Colon (tissue), 2 donors: ENCODE data around the gene ARRB1.

Experiments
- FAIRE-seq: peaks from 2 replicates; lab custom pipeline; 2012; peaks lifted over from hg19 to GRCh38; lab: Jason Lieb, UNC
- donor health status: control.
- donor health status: control.

ARRB1 gene

DNA sequence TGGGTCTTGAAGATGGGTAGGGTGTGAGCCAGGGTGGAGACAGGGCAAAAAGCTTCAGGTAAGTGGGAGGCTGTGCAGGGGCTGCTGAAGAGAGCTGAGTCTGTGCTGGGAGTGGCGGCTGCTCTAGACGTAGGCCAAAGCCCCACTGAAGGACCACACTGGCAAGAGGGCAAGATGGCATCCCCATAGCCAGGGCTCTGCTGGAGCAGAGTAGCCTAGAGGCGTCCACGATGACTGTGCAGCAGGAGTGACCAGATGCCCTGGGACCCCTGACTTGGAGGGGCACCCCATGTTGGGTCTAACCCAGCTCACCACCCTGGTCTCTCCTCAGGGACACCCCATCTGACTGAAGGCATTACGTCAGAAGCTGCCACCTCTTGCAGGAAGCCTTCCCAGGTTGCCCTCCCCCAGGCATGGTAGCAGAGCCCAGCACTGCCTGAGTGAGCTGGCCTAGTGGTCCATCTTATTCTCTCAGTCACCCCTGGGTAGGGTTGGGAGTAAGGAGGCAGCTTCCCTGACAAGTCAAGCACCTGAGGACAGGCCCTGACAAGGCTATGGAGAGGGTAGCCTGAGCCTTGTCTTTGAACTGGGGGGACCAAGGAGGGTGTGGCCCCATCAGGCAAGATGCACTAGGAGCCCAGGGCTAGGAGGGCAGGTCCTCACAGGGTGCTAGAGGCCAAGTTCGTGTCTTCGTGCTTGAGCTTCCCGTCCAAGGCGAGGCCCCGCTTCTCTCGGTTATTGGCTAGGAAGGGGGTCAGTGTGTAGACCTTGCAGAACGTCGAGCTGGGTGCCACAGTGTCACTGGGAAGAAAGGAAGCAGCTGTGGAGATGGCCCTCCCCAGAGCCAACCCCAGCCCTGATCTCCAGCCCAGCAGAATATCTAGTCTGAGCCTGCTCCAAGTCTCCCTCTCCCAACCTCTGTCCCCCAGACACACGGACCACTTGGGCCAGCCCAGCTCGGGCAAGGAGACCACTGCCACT is 77.8 kb downstream of the ARRB1 start:
- no peak for FAIRE-seq

DNA sequence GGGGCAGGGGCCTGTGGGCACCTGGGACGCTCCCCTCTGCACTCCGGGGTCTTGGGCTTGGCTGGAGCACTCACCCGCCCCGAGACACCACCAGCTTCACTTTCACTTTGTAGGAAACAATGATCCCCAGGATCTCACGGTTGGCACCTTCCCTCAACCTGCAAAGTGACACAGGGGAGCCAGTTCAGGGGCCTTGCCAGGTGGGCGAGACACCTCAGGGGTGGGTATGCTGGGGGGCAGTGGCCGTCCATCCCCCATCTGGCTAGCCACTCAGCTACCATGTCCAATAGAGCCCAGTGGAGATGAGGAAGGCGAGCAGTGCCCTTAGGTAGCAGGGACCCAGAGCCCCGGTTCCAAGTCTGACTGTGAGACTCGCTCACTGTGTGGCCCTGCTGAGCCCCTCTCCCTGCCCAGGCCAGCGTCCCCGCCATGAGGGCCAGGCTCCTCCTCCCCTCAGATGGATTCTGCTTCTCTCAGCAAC is 78.6 kb downstream of the ARRB1 start:
- FAIRE-seq = no peak

GRCh38 chr11:75272391-75272790 is 79.1 kb downstream of the ARRB1 start:
- no peak for FAIRE-seq

DNA sequence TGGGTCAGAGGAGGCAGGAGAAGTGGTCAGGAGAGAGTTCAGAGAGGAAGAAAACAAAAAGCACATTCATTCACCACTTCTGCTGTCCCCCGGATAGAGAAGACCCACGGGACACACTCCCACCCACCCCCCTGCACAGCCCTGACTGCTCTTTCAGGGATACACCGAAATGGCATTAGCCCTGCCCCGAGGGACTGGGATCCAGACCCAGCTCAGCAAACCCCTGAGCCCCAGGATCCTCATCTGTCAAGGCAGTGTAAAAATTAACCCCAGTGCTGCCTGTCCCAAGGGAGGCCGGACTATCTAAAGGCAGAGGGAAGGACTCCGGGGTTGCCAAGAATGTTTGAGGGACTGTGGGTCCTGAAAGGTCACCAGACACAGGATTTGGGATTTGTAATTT is 79.7 kb downstream of the ARRB1 start:
- FAIRE-seq = no peak

DNA sequence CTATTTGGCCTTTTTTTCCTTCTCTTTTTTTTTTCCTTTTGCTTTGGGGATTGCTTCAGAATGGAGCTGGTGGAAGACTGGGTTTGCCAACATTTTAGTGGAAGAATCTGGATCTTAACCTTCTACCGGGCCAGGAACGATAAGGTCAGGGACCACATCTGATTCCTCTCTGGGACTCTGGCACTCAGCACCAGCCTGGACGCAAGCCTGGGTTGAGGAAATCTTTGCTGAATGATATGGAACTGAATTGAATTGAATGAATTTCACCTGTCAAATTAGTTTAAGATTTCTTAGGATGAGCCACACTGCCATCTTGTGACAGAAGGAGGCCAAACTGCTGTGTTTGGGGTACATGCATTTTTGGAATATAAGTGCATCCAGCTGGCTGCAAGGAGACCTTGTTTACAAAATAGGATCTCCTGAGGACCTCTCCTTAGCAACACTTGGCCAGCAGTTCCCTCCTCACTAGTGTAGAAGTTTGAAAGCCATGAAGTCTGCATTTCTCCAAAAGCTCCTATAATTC is 80.5 kb downstream of the ARRB1 start:
- FAIRE-seq = no peak

DNA sequence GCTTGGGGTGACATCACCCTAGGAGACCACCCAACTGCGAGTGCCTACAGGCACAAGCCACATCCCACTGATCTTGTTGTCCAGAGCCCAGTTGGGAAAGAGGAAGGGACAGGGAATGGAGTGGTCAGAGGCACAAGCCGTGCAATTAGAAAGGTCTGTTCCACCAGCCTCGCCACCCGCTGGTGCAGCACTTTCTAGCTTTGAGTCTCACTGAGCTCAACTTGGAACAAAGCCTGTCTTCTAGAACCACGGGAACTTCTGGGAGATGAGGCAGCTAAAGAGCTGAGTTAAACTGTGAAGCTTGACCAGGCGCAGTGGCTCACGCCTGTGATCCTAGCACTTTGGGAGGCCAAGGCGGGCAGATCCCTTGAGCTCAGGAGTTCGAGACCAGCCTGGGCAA is 81.6 kb downstream of the ARRB1 start:
- no peak for FAIRE-seq

- no peak for FAIRE-seq
These were observed 82.1 kb downstream of the ARRB1 start for GRCh38 chr11:75269367-75269660.

DNA sequence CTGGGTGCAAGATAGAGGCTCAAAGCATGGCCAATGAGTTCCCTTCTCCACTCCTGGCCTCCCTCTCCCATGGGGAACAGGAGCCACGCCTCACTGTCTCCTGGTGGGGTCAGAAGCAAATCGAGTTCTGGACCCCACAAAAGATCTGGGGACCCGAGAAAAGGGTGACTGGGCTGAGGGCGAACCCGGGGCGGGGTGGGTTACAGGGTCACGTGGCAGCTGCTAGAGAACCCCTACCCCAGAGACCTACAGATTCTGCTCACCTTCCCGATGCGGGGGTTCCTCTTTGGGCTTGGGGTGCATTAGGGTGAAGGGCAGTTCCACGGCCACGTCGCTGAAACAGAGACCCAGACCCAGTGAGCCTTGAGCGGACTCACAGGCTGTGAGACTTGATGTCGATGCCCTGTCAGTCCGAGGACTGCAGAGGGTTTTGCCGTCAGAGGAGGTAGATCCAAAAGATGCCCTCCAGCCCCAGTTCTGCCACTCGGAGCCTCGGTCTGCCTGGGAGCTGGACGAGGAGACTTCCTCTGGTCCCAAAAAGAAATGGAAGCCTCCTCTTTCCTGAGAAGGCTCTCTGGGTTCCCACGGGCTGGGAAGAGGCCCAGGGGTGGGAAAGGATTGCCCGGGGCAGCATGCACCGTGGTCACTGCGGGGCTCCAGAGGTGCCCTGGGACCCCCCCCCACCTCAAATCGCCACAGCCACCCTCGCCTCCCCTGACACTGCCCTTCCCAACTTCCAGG is 82.7 kb downstream of the ARRB1 start:
- no peak for FAIRE-seq

GRCh38 chr11:75267171-75267970 is 84.1 kb downstream of the ARRB1 start:
- no peak for FAIRE-seq

DNA sequence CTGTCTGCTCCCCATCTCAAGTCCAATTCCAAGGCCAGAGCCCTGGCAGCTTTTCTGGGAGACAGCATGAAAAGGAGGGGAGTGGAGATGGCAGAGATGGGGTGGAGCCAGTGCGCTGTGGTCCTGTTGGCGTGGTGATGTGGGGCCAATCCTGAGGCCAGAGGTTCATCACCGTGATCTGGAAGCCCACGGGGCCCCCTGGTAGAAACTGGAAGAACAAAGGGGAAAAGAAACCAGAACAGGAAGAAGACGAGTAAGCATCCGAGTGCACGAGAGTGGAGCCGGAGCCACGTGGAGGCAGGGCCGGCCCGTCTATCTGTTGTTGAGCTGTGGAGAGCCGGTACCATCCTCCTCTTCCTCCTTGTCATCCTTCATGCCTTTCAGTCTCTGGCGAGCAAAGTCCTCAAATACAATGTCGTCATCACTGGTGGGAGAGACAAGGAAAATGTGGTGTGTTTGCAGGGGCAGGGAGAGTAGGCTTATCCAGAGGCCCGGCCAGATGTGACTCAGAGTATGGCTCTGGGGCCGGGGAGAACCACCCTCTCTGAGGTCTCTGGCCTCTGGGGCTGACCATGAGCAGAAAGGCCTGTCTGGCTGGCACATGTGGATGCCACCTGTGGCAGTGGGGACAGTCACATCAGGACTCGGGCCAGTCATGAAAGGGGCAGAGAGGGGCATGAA is 85.5 kb downstream of the ARRB1 start:
- FAIRE-seq = no peak

- no peak for FAIRE-seq
These were observed 86.5 kb downstream of the ARRB1 start for GRCh38 chr11:75264971-75265370.

GRCh38 chr11:75264356-75264755 is 87.1 kb downstream of the ARRB1 start:
- FAIRE-seq = no peak

- FAIRE-seq = no peak
These were observed 87.5 kb downstream of the ARRB1 start for GRCh38 chr11:75263944-75264349.

DNA sequence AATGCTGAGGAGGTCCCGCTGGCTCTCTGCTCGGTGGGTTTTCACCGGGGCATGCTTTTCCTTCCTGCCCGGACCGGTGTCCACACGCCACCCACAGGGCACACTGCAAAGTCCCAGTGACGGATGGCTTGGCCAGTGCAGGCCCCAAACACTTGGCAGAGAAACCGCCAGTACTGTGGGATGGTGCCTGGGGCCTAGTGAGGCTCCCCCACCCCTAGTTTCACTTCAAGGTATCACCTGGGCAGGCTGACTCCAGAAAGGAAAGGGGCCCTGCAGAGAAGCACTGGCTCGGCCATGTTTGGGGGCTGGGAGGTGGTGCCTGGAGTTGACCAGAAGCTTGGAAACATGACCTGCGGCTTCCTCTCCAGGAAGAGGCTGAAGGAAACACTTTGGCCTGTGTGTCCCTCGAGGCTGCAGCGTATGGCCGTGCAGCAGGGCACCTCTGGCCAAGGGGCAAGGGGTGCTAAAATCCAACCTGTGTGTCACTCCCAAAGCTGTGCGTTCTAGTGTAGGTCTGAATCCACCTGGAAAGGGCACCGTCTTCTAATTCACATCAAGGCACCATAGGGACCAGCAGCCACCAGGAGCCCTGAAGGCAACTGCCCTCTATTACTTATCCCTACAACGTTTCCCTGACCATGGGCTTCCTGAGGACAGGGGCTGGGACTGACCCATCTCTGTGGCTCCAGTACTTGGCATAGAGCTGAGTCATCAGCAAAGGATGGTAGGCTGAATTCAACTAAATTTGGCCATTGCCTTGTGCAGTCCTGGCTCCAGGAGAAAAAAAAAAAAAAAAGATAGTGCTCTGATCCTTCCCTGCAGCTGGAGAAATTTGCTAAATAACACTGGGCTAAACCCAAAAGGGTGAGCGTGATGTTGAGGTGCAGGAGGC is 88.3 kb downstream of the ARRB1 start:
- no peak for FAIRE-seq

- no peak for FAIRE-seq
These were observed 89.0 kb downstream of the ARRB1 start for GRCh38 chr11:75262436-75262835.

- no peak for FAIRE-seq
These were observed 89.5 kb downstream of the ARRB1 start for GRCh38 chr11:75261902-75262361.

- no peak for FAIRE-seq
These were observed 90.9 kb downstream of the ARRB1 start for GRCh38 chr11:75260396-75261170.

DNA sequence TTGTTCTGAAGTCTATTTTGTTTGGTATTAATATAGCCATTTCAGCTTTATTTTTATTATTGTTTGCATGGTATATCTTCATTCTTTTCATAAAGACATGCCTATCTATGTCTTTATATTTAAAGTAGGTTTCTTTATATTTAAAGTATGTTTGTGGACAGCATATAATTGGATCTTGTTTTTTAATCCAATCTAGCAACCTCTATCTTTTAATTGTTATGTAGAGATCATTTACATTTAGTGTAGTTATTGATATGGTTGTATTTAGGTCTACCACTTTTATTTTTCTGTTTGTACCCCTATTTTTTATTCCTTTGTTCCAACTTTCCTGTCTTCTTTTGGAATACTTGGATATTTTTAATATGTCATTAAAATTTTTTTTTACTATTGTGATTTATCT is 97.1 kb downstream of the ARRB1 start:
- peak; percentile 61 for FAIRE-seq

GRCh38 chr11:75249704-75250103 is 101.8 kb downstream of the ARRB1 start:
- no peak for FAIRE-seq

DNA sequence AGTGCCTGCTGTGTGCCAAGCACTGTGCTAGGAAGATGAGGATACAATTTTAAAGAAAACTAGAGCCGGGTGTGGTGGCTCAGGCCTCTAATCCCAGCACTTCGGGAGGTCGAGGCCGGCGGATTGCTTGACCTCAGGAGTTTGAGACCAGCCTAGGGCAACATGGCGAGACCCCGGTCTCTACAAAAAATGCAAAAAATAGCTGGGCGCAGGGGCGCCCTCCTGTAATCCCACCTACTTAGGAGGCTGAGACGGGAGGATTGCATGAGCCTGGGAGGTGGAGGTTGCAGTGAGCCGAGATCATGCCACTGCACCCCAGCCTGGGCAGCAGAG is 102.6 kb downstream of the ARRB1 start:
- no peak for FAIRE-seq
